ENCODE data around the gene HCK. TPM values are rescaled to one million over a fixed set of nuclear protein-coding genes. Genes with fewer than 3 reads are reported as not detected.

HCK gene
- total RNA-seq, 1 donor: 0.36 TPM

DNA sequence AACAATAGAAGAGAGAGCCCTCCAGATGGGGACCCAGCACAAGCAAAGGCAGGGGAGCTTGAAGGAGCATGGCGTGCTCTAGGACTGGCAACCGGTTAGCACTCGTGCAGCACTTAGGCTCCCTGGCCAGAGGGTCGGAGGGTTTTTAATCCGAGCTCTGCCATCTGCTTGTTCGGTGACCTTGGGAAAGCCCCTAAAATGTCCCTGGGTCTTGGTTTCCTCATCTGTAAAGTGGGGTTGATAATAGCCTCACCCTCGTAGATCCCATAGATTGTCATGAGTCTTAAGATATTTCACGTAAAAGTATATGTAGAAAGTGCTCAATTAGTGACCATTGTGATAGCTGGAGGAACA is 16.6 kb upstream of the HCK start:
- H2AFZ ChIP-seq (ENCODE audit: low read length): no peak overlapping the region
- peaks cover 2% of the 10 kb centered on the region for H3K4me1 ChIP-seq (ENCODE audit: insufficient read depth, low read length)
- H3K36me3 ChIP-seq (ENCODE audit: insufficient read depth, low read length): no peaks in the 10 kb centered on the region
- no peak overlapping the region for H3K4me3 ChIP-seq (ENCODE audit: insufficient read depth, low read length)
- H3K27me3 ChIP-seq (ENCODE audit: insufficient read depth, low read length): peaks cover 46% of the 10 kb centered on the region
- no peaks in the 10 kb centered on the region for H3K79me2 ChIP-seq (ENCODE audit: insufficient read depth, low read length)
- no peaks in the 10 kb centered on the region for H3K9me3 ChIP-seq (ENCODE audit: low read depth, low read length)
- DNase-seq (ENCODE audit: insufficient read length, low spot score, missing footprints): no peak
- TF ChIP-seq CTCF (IDR thresholded peaks at IDR 0.05; ENCODE audit: extremely low read depth, low read depth, low read length): no peak
- H4K20me1 ChIP-seq (ENCODE audit: insufficient read depth, low read length): no peaks in the 10 kb centered on the region
- H3K27ac ChIP-seq (ENCODE audit: low read depth, low read length): no peak overlapping the region
- no peak overlapping the region for H3K4me2 ChIP-seq (ENCODE audit: insufficient read depth, low read length)

DNA sequence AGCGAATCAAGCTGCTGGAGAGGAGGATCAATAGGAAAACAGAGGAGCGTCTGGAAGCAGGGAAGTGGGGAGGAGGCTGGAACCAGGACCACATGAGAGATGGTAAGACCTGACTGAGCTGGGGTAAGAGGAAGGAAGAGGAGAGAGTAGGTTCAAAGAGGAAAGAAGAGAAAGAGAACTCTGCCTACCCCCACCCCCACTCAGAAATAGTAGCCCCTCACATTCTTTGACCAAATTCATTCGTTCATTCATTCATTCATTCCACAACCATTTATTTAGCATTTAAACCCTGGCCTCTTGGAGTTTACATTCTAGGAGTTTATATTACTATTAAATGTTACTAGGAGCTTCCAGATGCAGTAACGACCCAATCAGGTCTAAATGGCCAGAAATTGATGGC is 15.8 kb upstream of the HCK start:
- Histone ChIP-seq H3K27me3 (ENCODE audit: insufficient read depth, low read length) (peaks cover 40% of the 10 kb centered on the region), H3K4me1 (ENCODE audit: insufficient read depth, low read length) (peaks cover 2% of the 10 kb centered on the region), H4K20me1 (ENCODE audit: insufficient read depth, low read length) (no peaks in the 10 kb centered on the region), H3K4me2 (ENCODE audit: insufficient read depth, low read length) (no peak overlapping the region), H3K79me2 (ENCODE audit: insufficient read depth, low read length) (no peaks in the 10 kb centered on the region), H3K27ac (ENCODE audit: low read depth, low read length) (no peak overlapping the region), H3K36me3 (ENCODE audit: insufficient read depth, low read length) (no peaks in the 10 kb centered on the region), H3K9me3 (ENCODE audit: low read depth, low read length) (no peaks in the 10 kb centered on the region), H3K4me3 (ENCODE audit: insufficient read depth, low read length) (no peak overlapping the region), H2AFZ (ENCODE audit: low read length) (no peak overlapping the region)
- no peak for TF ChIP-seq CTCF (IDR thresholded peaks at IDR 0.05; ENCODE audit: extremely low read depth, low read depth, low read length)
- DNase-seq (ENCODE audit: insufficient read length, low spot score, missing footprints): peak; percentile 22

DNA sequence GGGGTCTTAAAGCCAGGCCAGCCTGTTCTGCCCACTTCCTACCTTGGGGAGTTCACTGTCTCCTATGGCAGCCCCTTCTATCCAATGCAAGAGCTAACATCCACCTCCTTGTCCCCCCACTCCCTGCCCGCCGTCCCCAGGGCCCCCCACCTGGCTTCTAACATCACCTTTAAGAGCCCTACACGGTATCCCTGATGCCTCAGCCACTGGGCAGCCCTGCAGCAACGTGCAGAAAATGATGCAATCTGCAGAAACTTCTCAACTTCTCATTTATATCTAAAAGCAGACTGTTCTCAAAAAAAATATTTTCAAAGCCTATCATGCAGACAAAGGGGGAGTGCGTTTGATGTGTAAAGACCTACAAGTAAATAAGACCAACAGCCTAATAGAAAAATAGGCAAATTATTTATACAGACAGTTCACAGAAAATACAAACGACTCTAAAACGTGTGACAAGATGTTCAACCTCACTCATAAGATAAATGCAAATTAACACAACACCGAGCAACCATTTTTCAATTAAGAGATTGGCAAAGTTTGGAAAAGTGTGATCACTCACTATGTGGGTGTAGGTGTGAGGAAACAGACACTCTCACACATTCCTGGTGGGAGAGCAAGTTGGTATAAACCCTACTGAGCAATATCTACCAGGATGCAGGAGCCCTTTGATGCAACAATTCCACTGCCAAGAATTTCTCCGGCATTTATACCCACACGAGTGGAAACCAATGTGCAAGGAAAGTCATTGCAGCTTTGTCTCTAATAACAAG is 15.1 kb upstream of the HCK start:
- H3K27ac ChIP-seq (ENCODE audit: low read depth, low read length): no peak overlapping the region
- H3K27me3 ChIP-seq (ENCODE audit: insufficient read depth, low read length): peaks cover 41% of the 10 kb centered on the region
- no peak overlapping the region for H3K4me3 ChIP-seq (ENCODE audit: insufficient read depth, low read length)
- H3K9me3 ChIP-seq (ENCODE audit: low read depth, low read length): no peaks in the 10 kb centered on the region
- no peak overlapping the region for H3K4me2 ChIP-seq (ENCODE audit: insufficient read depth, low read length)
- peak; percentile 42 for DNase-seq (ENCODE audit: insufficient read length, low spot score, missing footprints)
- no peaks in the 10 kb centered on the region for H3K4me1 ChIP-seq (ENCODE audit: insufficient read depth, low read length)
- no peaks in the 10 kb centered on the region for H4K20me1 ChIP-seq (ENCODE audit: insufficient read depth, low read length)
- no peaks in the 10 kb centered on the region for H3K79me2 ChIP-seq (ENCODE audit: insufficient read depth, low read length)
- TF ChIP-seq CTCF (IDR thresholded peaks at IDR 0.05; ENCODE audit: extremely low read depth, low read depth, low read length): no peak
- H2AFZ ChIP-seq (ENCODE audit: low read length): no peak overlapping the region
- no peaks in the 10 kb centered on the region for H3K36me3 ChIP-seq (ENCODE audit: insufficient read depth, low read length)

DNA sequence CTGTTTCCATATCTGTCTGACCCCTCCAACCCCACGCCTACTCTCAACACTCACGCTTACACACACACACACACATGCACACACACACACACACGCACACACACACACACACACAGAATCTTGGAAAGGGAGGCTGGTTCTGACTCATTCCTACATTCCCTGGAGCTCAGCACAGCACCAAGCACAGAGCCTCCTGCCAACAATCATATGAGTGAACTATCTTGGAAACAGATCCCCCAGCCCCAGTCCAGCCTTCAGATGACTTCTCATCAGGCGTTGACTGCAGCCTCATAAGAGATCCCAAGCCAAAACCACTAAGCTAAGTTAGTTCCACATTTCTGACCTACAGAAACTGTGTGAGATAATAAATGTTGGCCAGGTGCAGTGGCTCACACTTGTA is 14.1 kb upstream of the HCK start:
- no peaks in the 10 kb centered on the region for H4K20me1 ChIP-seq (ENCODE audit: insufficient read depth, low read length)
- no peak for TF ChIP-seq CTCF (IDR thresholded peaks at IDR 0.05; ENCODE audit: extremely low read depth, low read depth, low read length)
- H3K4me2 ChIP-seq (ENCODE audit: insufficient read depth, low read length): no peak overlapping the region
- no peaks in the 10 kb centered on the region for H3K4me1 ChIP-seq (ENCODE audit: insufficient read depth, low read length)
- H3K4me3 ChIP-seq (ENCODE audit: insufficient read depth, low read length): no peak overlapping the region
- H3K79me2 ChIP-seq (ENCODE audit: insufficient read depth, low read length): no peaks in the 10 kb centered on the region
- DNase-seq (ENCODE audit: insufficient read length, low spot score, missing footprints): no peak
- H3K9me3 ChIP-seq (ENCODE audit: low read depth, low read length): no peaks in the 10 kb centered on the region
- no peak overlapping the region for H2AFZ ChIP-seq (ENCODE audit: low read length)
- no peaks in the 10 kb centered on the region for H3K36me3 ChIP-seq (ENCODE audit: insufficient read depth, low read length)
- H3K27ac ChIP-seq (ENCODE audit: low read depth, low read length): no peak overlapping the region
- H3K27me3 ChIP-seq (ENCODE audit: insufficient read depth, low read length): peaks cover 44% of the 10 kb centered on the region
